ENCODE data around the gene STRADA.
"Not testable (repeated sequence)": the region's sequence is repeated elsewhere in the genome, so short reads cannot be mapped to it uniquely, and the experiment has no call there.

STRADA gene

GRCh38 chr17:63752707-63753106 lies 11.1 kb upstream of the STRADA start:
- H3K4me1 ChIP-seq (ENCODE audit: control insufficient read depth in 1 of 2, insufficient read depth in 2 of 2, low read length in 2 of 2) = no peaks in the 10 kb centered on the region
- H3K9me3 ChIP-seq (ENCODE audit: control insufficient read depth in 1 of 2, low read length in 2 of 2) = no peaks in the 10 kb centered on the region
- H3K27ac ChIP-seq (ENCODE audit: low read length) = no peak overlapping the region
- H3K4me3 ChIP-seq (ENCODE audit: low read depth in 1 of 2, low read length in 2 of 2) = no peak overlapping the region
- H3K27me3 ChIP-seq (ENCODE audit: low read depth, low read length) = no peaks in the 10 kb centered on the region
- H3K36me3 ChIP-seq (ENCODE audit: control insufficient read depth in 1 of 2, insufficient read depth in 2 of 2, low read length in 2 of 2) = peaks cover 45 to 66% of the 10 kb centered on the region in 2 donors

GRCh38 chr17:63751806-63752205 lies 10.2 kb upstream of the STRADA start:
- Histone ChIP-seq H3K36me3 (ENCODE audit: control insufficient read depth in 1 of 2, insufficient read depth in 2 of 2, low read length in 2 of 2) (peaks cover 46 to 65% of the 10 kb centered on the region in 2 donors), H3K9me3 (ENCODE audit: control insufficient read depth in 1 of 2, low read length in 2 of 2) (no peaks in the 10 kb centered on the region), H3K27me3 (ENCODE audit: low read depth, low read length) (no peaks in the 10 kb centered on the region), H3K4me3 (ENCODE audit: low read depth in 1 of 2, low read length in 2 of 2) (no peak overlapping the region), H3K4me1 (ENCODE audit: control insufficient read depth in 1 of 2, insufficient read depth in 2 of 2, low read length in 2 of 2) (no peaks in the 10 kb centered on the region), H3K27ac (ENCODE audit: low read length) (no peak overlapping the region)

GRCh38 chr17:63741143-63741407 lies 524 bp downstream of the STRADA start:
- H3K36me3 ChIP-seq (ENCODE audit: control insufficient read depth in 1 of 2, insufficient read depth in 2 of 2, low read length in 2 of 2) = peaks cover 7% of the 10 kb centered on the region in 2 donors

GRCh38 chr17:63740464-63741142 lies 996 bp downstream of the STRADA start:
- H3K4me1 ChIP-seq (ENCODE audit: control insufficient read depth in 1 of 2, insufficient read depth in 2 of 2, low read length in 2 of 2) = peaks cover 4 to 9% of the 10 kb centered on the region in 2 donors
- no peaks in the 10 kb centered on the region for H3K9me3 ChIP-seq (ENCODE audit: control insufficient read depth in 1 of 2, low read length in 2 of 2)
- peak overlapping the region; percentile 87 for H3K27ac ChIP-seq (ENCODE audit: low read length)
- H3K4me3 ChIP-seq (ENCODE audit: low read depth in 1 of 2, low read length in 2 of 2) = peak overlapping the region; percentile 83 to 84
- H3K36me3 ChIP-seq (ENCODE audit: control insufficient read depth in 1 of 2, insufficient read depth in 2 of 2, low read length in 2 of 2) = peaks cover 2 to 3% of the 10 kb centered on the region in 2 donors
- no peaks in the 10 kb centered on the region for H3K27me3 ChIP-seq (ENCODE audit: low read depth, low read length)

More at GRCh38 chr17:63741143-63741407, 524 bp downstream of the STRADA start:
- Histone ChIP-seq H3K27me3 (ENCODE audit: low read depth, low read length) (no peaks in the 10 kb centered on the region), H3K4me1 (ENCODE audit: control insufficient read depth in 1 of 2, insufficient read depth in 2 of 2, low read length in 2 of 2) (peaks cover 4 to 9% of the 10 kb centered on the region in 2 donors), H3K27ac (ENCODE audit: low read length) (peak overlapping the region; percentile 87), H3K9me3 (ENCODE audit: control insufficient read depth in 1 of 2, low read length in 2 of 2) (no peaks in the 10 kb centered on the region), H3K4me3 (ENCODE audit: low read depth in 1 of 2, low read length in 2 of 2) (peak overlapping the region; percentile 83 to 84)

- Histone ChIP-seq H3K27ac (ENCODE audit: low read length) (no peak overlapping the region), H3K4me1 (ENCODE audit: control insufficient read depth in 1 of 2, insufficient read depth in 2 of 2, low read length in 2 of 2) (peaks cover 3 to 7% of the 10 kb centered on the region in 2 donors), H3K4me3 (ENCODE audit: low read depth in 1 of 2, low read length in 2 of 2) (no peak overlapping the region), H3K9me3 (ENCODE audit: control insufficient read depth in 1 of 2, low read length in 2 of 2) (no peaks in the 10 kb centered on the region), H3K36me3 (ENCODE audit: control insufficient read depth in 1 of 2, insufficient read depth in 2 of 2, low read length in 2 of 2) (peaks cover 0 to 4% of the 10 kb centered on the region in 2 donors), H3K27me3 (ENCODE audit: low read depth, low read length) (no peaks in the 10 kb centered on the region)
These were observed 5.9 kb downstream of the STRADA start for GRCh38 chr17:63735691-63736090.

- no peaks in the 10 kb centered on the region for H3K4me1 ChIP-seq (ENCODE audit: control insufficient read depth in 1 of 2, insufficient read depth in 2 of 2, low read length in 2 of 2)
- no peak overlapping the region for H3K4me3 ChIP-seq (ENCODE audit: low read depth in 1 of 2, low read length in 2 of 2)
- H3K27me3 ChIP-seq (ENCODE audit: low read depth, low read length) = no peaks in the 10 kb centered on the region
- no peaks in the 10 kb centered on the region for H3K9me3 ChIP-seq (ENCODE audit: control insufficient read depth in 1 of 2, low read length in 2 of 2)
- peaks cover 15 to 19% of the 10 kb centered on the region in 2 donors for H3K36me3 ChIP-seq (ENCODE audit: control insufficient read depth in 1 of 2, insufficient read depth in 2 of 2, low read length in 2 of 2)
- no peak overlapping the region for H3K27ac ChIP-seq (ENCODE audit: low read length)
These were observed 19.2 kb downstream of the STRADA start for GRCh38 chr17:63722403-63722802.

GRCh38 chr17:63720194-63720593 lies 21.4 kb downstream of the STRADA start:
- not testable (repeated sequence) for H3K9me3 ChIP-seq (ENCODE audit: control insufficient read depth in 1 of 2, low read length in 2 of 2); H3K27ac ChIP-seq (ENCODE audit: low read length); H3K4me1 ChIP-seq (ENCODE audit: control insufficient read depth in 1 of 2, insufficient read depth in 2 of 2, low read length in 2 of 2); H3K4me3 ChIP-seq (ENCODE audit: low read depth in 1 of 2, low read length in 2 of 2); H3K27me3 ChIP-seq (ENCODE audit: low read depth, low read length)
- H3K36me3 ChIP-seq (ENCODE audit: control insufficient read depth in 1 of 2, insufficient read depth in 2 of 2, low read length in 2 of 2) = peaks cover 9 to 10% of the 10 kb centered on the region in 2 donors

- no peak overlapping the region for H3K27ac ChIP-seq (ENCODE audit: low read length)
These were observed 22.6 kb downstream of the STRADA start for GRCh38 chr17:63718988-63719387.

GRCh38 chr17:63716426-63716825 lies 25.2 kb downstream of the STRADA start:
- Histone ChIP-seq H3K27me3 (ENCODE audit: low read depth, low read length) (no peaks in the 10 kb centered on the region), H3K4me3 (ENCODE audit: low read depth in 1 of 2, low read length in 2 of 2) (no peak overlapping the region), H3K36me3 (ENCODE audit: control insufficient read depth in 1 of 2, insufficient read depth in 2 of 2, low read length in 2 of 2) (peaks cover 5 to 36% of the 10 kb centered on the region in 2 donors), H3K4me1 (ENCODE audit: control insufficient read depth in 1 of 2, insufficient read depth in 2 of 2, low read length in 2 of 2) (no peaks in the 10 kb centered on the region), H3K27ac (ENCODE audit: low read length) (no peak overlapping the region), H3K9me3 (ENCODE audit: control insufficient read depth in 1 of 2, low read length in 2 of 2) (no peaks in the 10 kb centered on the region)

More at GRCh38 chr17:63718988-63719387, 22.6 kb downstream of the STRADA start:
- H3K4me3 ChIP-seq (ENCODE audit: low read depth in 1 of 2, low read length in 2 of 2) = no peak overlapping the region
- no peaks in the 10 kb centered on the region for H3K27me3 ChIP-seq (ENCODE audit: low read depth, low read length)
- no peaks in the 10 kb centered on the region for H3K4me1 ChIP-seq (ENCODE audit: control insufficient read depth in 1 of 2, insufficient read depth in 2 of 2, low read length in 2 of 2)
- H3K36me3 ChIP-seq (ENCODE audit: control insufficient read depth in 1 of 2, insufficient read depth in 2 of 2, low read length in 2 of 2) = peaks cover 10 to 14% of the 10 kb centered on the region in 2 donors
- no peaks in the 10 kb centered on the region for H3K9me3 ChIP-seq (ENCODE audit: control insufficient read depth in 1 of 2, low read length in 2 of 2)

GRCh38 chr17:63714550-63715277 lies 26.9 kb downstream of the STRADA start:
- H3K27me3 ChIP-seq (ENCODE audit: low read depth, low read length) = no peaks in the 10 kb centered on the region
- no peaks in the 10 kb centered on the region for H3K4me1 ChIP-seq (ENCODE audit: control insufficient read depth in 1 of 2, insufficient read depth in 2 of 2, low read length in 2 of 2)
- no peak overlapping the region for H3K4me3 ChIP-seq (ENCODE audit: low read depth in 1 of 2, low read length in 2 of 2)
- H3K36me3 ChIP-seq (ENCODE audit: control insufficient read depth in 1 of 2, insufficient read depth in 2 of 2, low read length in 2 of 2) = peaks cover 13 to 48% of the 10 kb centered on the region in 2 donors
- H3K9me3 ChIP-seq (ENCODE audit: control insufficient read depth in 1 of 2, low read length in 2 of 2) = no peaks in the 10 kb centered on the region
- no peak overlapping the region for H3K27ac ChIP-seq (ENCODE audit: low read length)

GRCh38 chr17:63709110-63709509 lies 32.5 kb downstream of the STRADA start:
- H3K27me3 ChIP-seq (ENCODE audit: low read depth, low read length) = no peaks in the 10 kb centered on the region
- no peaks in the 10 kb centered on the region for H3K9me3 ChIP-seq (ENCODE audit: control insufficient read depth in 1 of 2, low read length in 2 of 2)
- peaks cover 26 to 69% of the 10 kb centered on the region in 2 donors for H3K36me3 ChIP-seq (ENCODE audit: control insufficient read depth in 1 of 2, insufficient read depth in 2 of 2, low read length in 2 of 2)
- H3K27ac ChIP-seq (ENCODE audit: low read length) = no peak overlapping the region
- H3K4me1 ChIP-seq (ENCODE audit: control insufficient read depth in 1 of 2, insufficient read depth in 2 of 2, low read length in 2 of 2) = no peaks in the 10 kb centered on the region
- no peak overlapping the region for H3K4me3 ChIP-seq (ENCODE audit: low read depth in 1 of 2, low read length in 2 of 2)

Measured in muscle layer of duodenum (tissue), 2 donors.